ENCODE measurements around the gene AP5B1. TPM values are rescaled to one million over a fixed set of nuclear protein-coding genes. Genes with fewer than 3 reads are reported as not detected.
"Not testable (repeated sequence)": the region's sequence is repeated elsewhere in the genome, so short reads cannot be mapped to it uniquely, and the experiment has no call there.

AP5B1 gene
- total RNA-seq, 6 donors from 2014 or later: 24.8 to 66.0 (median 46.8) TPM

GRCh38 chr11:65741185-65741584 is 39.6 kb downstream of the AP5B1 start:
- no peaks in the 10 kb centered on the region for H3K36me3 ChIP-seq
- TF ChIP-seq POLR2A (IDR thresholded peaks at IDR 0.05): no peak
- no peak for TF ChIP-seq CTCF (IDR thresholded peaks at IDR 0.05)
- no peak for TF ChIP-seq POLR2AphosphoS5 (IDR thresholded peaks at IDR 0.05)
- TF ChIP-seq EP300 (IDR thresholded peaks at IDR 0.05): no peak
- ATAC-seq (ENCODE audit: low FRiP score in 2 of 2): no peak
- no peaks in the 10 kb centered on the region for H3K27me3 ChIP-seq
- WGBS, 2 donors: 74 to 89% methylated on average over 8 of the region's 8 CpGs
- no peak for DNase-seq
- H3K27ac ChIP-seq: no peak overlapping the region
- no peak overlapping the region for H3K4me3 ChIP-seq
- H3K4me1 ChIP-seq: no peaks in the 10 kb centered on the region
- H3K9me3 ChIP-seq: no peaks in the 10 kb centered on the region

GRCh38 chr11:65739022-65739421 is 41.8 kb downstream of the AP5B1 start:
- no peak for TF ChIP-seq POLR2A (IDR thresholded peaks at IDR 0.05)
- no peak for TF ChIP-seq CTCF (IDR thresholded peaks at IDR 0.05)
- TF ChIP-seq EP300 (IDR thresholded peaks at IDR 0.05): no peak
- no peak for TF ChIP-seq POLR2AphosphoS5 (IDR thresholded peaks at IDR 0.05)
- no peak for ATAC-seq (ENCODE audit: low FRiP score in 2 of 2)
- Histone ChIP-seq H3K36me3 (no peaks in the 10 kb centered on the region), H3K4me1 (no peaks in the 10 kb centered on the region), H3K27me3 (no peaks in the 10 kb centered on the region), H3K9me3 (no peaks in the 10 kb centered on the region), H3K27ac (no peak overlapping the region), H3K4me3 (no peak overlapping the region)
- WGBS, 2 donors: 84 to 92% methylated on average over 2 of the region's 2 CpGs
- DNase-seq: no peak

GRCh38 chr11:65736810-65737209 is 44.0 kb downstream of the AP5B1 start:
- Histone ChIP-seq H3K4me1 (no peaks in the 10 kb centered on the region), H3K4me3 (no peak overlapping the region), H3K36me3 (no peaks in the 10 kb centered on the region), H3K27ac (no peak overlapping the region), H3K27me3 (no peaks in the 10 kb centered on the region), H3K9me3 (no peaks in the 10 kb centered on the region)
- no peak for ATAC-seq (ENCODE audit: low FRiP score in 2 of 2)
- TF ChIP-seq POLR2AphosphoS5 (IDR thresholded peaks at IDR 0.05) (no peak), POLR2A (IDR thresholded peaks at IDR 0.05) (no peak), EP300 (IDR thresholded peaks at IDR 0.05) (no peak), CTCF (IDR thresholded peaks at IDR 0.05) (no peak)
- no peak for DNase-seq

GRCh38 chr11:65735111-65735510 is 45.7 kb downstream of the AP5B1 start:
- not testable (repeated sequence) for H3K4me1 ChIP-seq; H3K4me3 ChIP-seq; H3K9me3 ChIP-seq; H3K27ac ChIP-seq; H3K27me3 ChIP-seq; DNase-seq; ATAC-seq (ENCODE audit: low FRiP score in 2 of 2); H3K36me3 ChIP-seq
- 74 to 84% methylated on average over 4 of the region's 4 CpGs for WGBS, 2 donors

- ATAC-seq (ENCODE audit: low FRiP score in 2 of 2): no peak
- TF ChIP-seq CTCF (IDR thresholded peaks at IDR 0.05) (no peak), EP300 (IDR thresholded peaks at IDR 0.05) (no peak), POLR2AphosphoS5 (IDR thresholded peaks at IDR 0.05) (no peak), POLR2A (IDR thresholded peaks at IDR 0.05) (no peak)
- H3K4me1 ChIP-seq: no peaks in the 10 kb centered on the region
- WGBS, 2 donors: 47% methylated on average over 5 of the region's 5 CpGs
- H3K27me3 ChIP-seq: no peaks in the 10 kb centered on the region
- H3K27ac ChIP-seq: no peak overlapping the region
- H3K9me3 ChIP-seq: no peaks in the 10 kb centered on the region
- H3K36me3 ChIP-seq: no peaks in the 10 kb centered on the region
- no peak for DNase-seq
- no peak overlapping the region for H3K4me3 ChIP-seq
Measured at GRCh38 chr11:65730461-65730860, 50.3 kb downstream of the AP5B1 start.
